ENCODE data around the gene ATF1.

ATF1 gene

GRCh38 chr12:50763639-50764285 is at the start of gene ATF1:
Gene ATF1, plus strand, starts transcription at chr12:50764101. Its CDS starts 16,045 bp downstream, at chr12:50780146.
- DNase-seq (ENCODE audit: low spot score): peak; percentile 97

- DNase-seq (ENCODE audit: low spot score): no peak
Measured at GRCh38 chr12:50715174-50715573, 48.7 kb upstream of the ATF1 start.

GRCh38 chr12:50718760-50719159 is 45.1 kb upstream of the ATF1 start:
- no peak for DNase-seq (ENCODE audit: low spot score)

GRCh38 chr12:50720085-50720484 is 43.8 kb upstream of the ATF1 start:
- DNase-seq (ENCODE audit: low spot score): no peak

- DNase-seq (ENCODE audit: low spot score): no peak
Measured at GRCh38 chr12:50720501-50720900, 43.4 kb upstream of the ATF1 start.

- DNase-seq (ENCODE audit: low spot score): no peak
Measured at GRCh38 chr12:50723865-50724264, 40.0 kb upstream of the ATF1 start.

- no peak for DNase-seq (ENCODE audit: low spot score)
Measured at GRCh38 chr12:50725011-50725942, 38.6 kb upstream of the ATF1 start.

- no peak for DNase-seq (ENCODE audit: low spot score)
Measured at GRCh38 chr12:50727466-50727865, 36.4 kb upstream of the ATF1 start.

GRCh38 chr12:50728417-50728816 is 35.5 kb upstream of the ATF1 start:
- no peak for DNase-seq (ENCODE audit: low spot score)

- DNase-seq (ENCODE audit: low spot score): no peak
Measured at GRCh38 chr12:50728841-50729240, 35.1 kb upstream of the ATF1 start.

GRCh38 chr12:50732591-50732990 is 31.3 kb upstream of the ATF1 start:
- DNase-seq (ENCODE audit: low spot score): no peak

- DNase-seq (ENCODE audit: low spot score): no peak
Measured at GRCh38 chr12:50733706-50734105, 30.2 kb upstream of the ATF1 start.

- peak; percentile 66 for DNase-seq (ENCODE audit: low spot score)
Measured at GRCh38 chr12:50734409-50735263, 29.3 kb upstream of the ATF1 start.

GRCh38 chr12:50739611-50740010 is 24.3 kb upstream of the ATF1 start:
- DNase-seq (ENCODE audit: low spot score): no peak

- no peak for DNase-seq (ENCODE audit: low spot score)
Measured at GRCh38 chr12:50740307-50740706, 23.6 kb upstream of the ATF1 start.

- DNase-seq (ENCODE audit: low spot score): no peak
Measured at GRCh38 chr12:50742776-50743175, 21.1 kb upstream of the ATF1 start.

- DNase-seq (ENCODE audit: low spot score): no peak
Measured at GRCh38 chr12:50745861-50746260, 18.0 kb upstream of the ATF1 start.

GRCh38 chr12:50746431-50746830 is 17.5 kb upstream of the ATF1 start:
- no peak for DNase-seq (ENCODE audit: low spot score)

- DNase-seq (ENCODE audit: low spot score): peak; percentile 24
Measured at GRCh38 chr12:50747817-50748216, 16.1 kb upstream of the ATF1 start.

- no peak for DNase-seq (ENCODE audit: low spot score)
Measured at GRCh38 chr12:50749459-50749882, 14.4 kb upstream of the ATF1 start.

GRCh38 chr12:50750366-50750765 is 13.5 kb upstream of the ATF1 start:
- no peak for DNase-seq (ENCODE audit: low spot score)
